WTC11 (cell line): ENCODE results near the gene CORO2B.

Source experiments
- CTCF ChIP-seq: fragments of 200-600 bp; IDR thresholded peaks from 2 replicates; pipeline ENCODE4 v1.8.0; 2022; ENCODE audit warnings: antibody characterized with exemption
- EMX1 ChIP-seq: fragments of 250-450 bp; sonication (Bioruptor Pico); IDR thresholded peaks from 2 replicates; pipeline ENCODE4 v1.8.0; 2021; ENCODE audit warnings: mild to moderate bottlenecking
- ETV6 ChIP-seq: sonication (generic); formaldehyde crosslinking; IDR thresholded peaks from 2 replicates; pipeline ENCODE4 v1.8.1; 2022; ENCODE audit warnings: mild to moderate bottlenecking, missing genetic modification reagents
- GABPB1 ChIP-seq: sonication (generic); formaldehyde crosslinking; IDR thresholded peaks from 2 replicates; pipeline ENCODE4 v1.8.1; 2023; ENCODE audit warnings: mild to moderate bottlenecking, missing genetic modification reagents
- NR2C2 ChIP-seq: sonication (generic); formaldehyde crosslinking; IDR thresholded peaks from 2 replicates; pipeline ENCODE4 v1.8.0; 2022; ENCODE audit warnings: mild to moderate bottlenecking, missing genetic modification reagents
- TEAD1 ChIP-seq: sonication (generic); formaldehyde crosslinking; IDR thresholded peaks from 2 replicates; pipeline ENCODE4 v1.8.0; 2022; ENCODE audit warnings: mild to moderate bottlenecking, missing genetic modification reagents
- ZNF121 ChIP-seq: sonication (generic); formaldehyde crosslinking; IDR thresholded peaks from 2 replicates; pipeline ENCODE4 v1.8.0; 2023; ENCODE audit warnings: missing genetic modification reagents

GRCh38 chr15:68626283-68626682, 47.5 kb downstream of the CORO2B start:
- no peak for TF ChIP-seq CTCF
- no peak for TF ChIP-seq TEAD1
- no peak for TF ChIP-seq EMX1
- TF ChIP-seq ETV6 = no peak
- no peak for TF ChIP-seq ZNF121 (CRISPR knock-in tag)
- no peak for TF ChIP-seq NR2C2 (CRISPR knock-in tag)
- no peak for TF ChIP-seq GABPB1 (CRISPR knock-in tag)
